Uterus (tissue), 4 donors: ENCODE results near the gene TOMT. TPM values are rescaled to one million over a fixed set of nuclear protein-coding genes. Genes with fewer than 3 reads are reported as not detected.
"Not testable (repeated sequence)": the region's sequence is repeated elsewhere in the genome, so short reads cannot be mapped to it uniquely, and the experiment has no call there.

Source experiments
- DNase-seq, 2 donors: peaks; one replicate each; pipeline ENCODE4 v3.0.0-alpha.2; 2019 to 2020
- H3K27ac ChIP-seq, 2 donors: fragments of 200-600 bp; sonication (generic); 1 replicate in 1 of 2; 2 replicates in 1 of 2; pipeline ENCODE4 v1.5.1; 2016 to 2018
- H3K27me3 ChIP-seq, 2 donors: fragments of 200-600 bp; sonication (generic); one replicate each; pipeline ENCODE4 v1.5.1; 2018 to 2019; ENCODE audit warnings: control low read depth in 1 of 2
- H3K36me3 ChIP-seq, 2 donors: fragments of 200-600 bp; sonication (generic); one replicate each; pipeline ENCODE4 v1.5.1; 2019; ENCODE audit warnings: control low read depth in 1 of 2
- H3K4me1 ChIP-seq, 2 donors: fragments of 200-600 bp; sonication (generic); one replicate each; pipeline ENCODE4 v1.5.1; 2018 to 2019; ENCODE audit warnings: control low read depth in 1 of 2
- H3K4me3 ChIP-seq, 2 donors: fragments of 200-600 bp; sonication (generic); 1 replicate in 1 of 2; 2 replicates in 1 of 2; pipeline ENCODE4 v1.5.1; 2018 to 2019; ENCODE audit warnings: mild to moderate bottlenecking in 1 of 2
- H3K9me3 ChIP-seq, 2 donors: fragments of 200-600 bp; sonication (generic); one replicate each; pipeline ENCODE4 v1.5.1; 2019; ENCODE audit warnings: control low read depth in 1 of 2
- CTCF ChIP-seq, 4 experiments: fragments of 200-600 bp in 2 of 4; fragments of 450-650 bp in 2 of 4; sonication (generic) in 2 of 4; IDR thresholded peaks; one replicate each; pipeline ENCODE4 v1.5.1; 2016 to 2019; ENCODE audit warnings: antibody characterized with exemption in 4 of 4, mild to moderate bottlenecking in 2 of 4, moderate library complexity in 1 of 4
- POLR2A ChIP-seq, 2 donors: fragments of 450-650 bp; IDR thresholded peaks; one replicate each; pipeline ENCODE4 v1.6.1; 2016; ENCODE audit warnings: antibody characterized with exemption in 2 of 2, mild to moderate bottlenecking in 1 of 2, moderate library complexity in 1 of 2
- intact Hi-C: fragments of 100-400 bp; cut with DNase I; formaldehyde crosslinking; loops from one replicate; pipeline ENCODE4 v1.15.1; 2023; ENCODE audit warnings: low total_unique reads
- total RNA-seq, 4 donors: library from RNA; depleted of rRNA in 3 of 4; stranded (reverse); fragments of >200 nt in 3 of 4; gene quantifications; one replicate each; pipeline versions ENCODE4 v1.1.0 to v1.2.4, GENCODE V29; 2014 to 2023
- donor health status: DM: yes; HTN: yes; CAD: no.

Gene TOMT
- total RNA-seq, 4 donors from 2014 or later = not detected

- Histone ChIP-seq H3K36me3 (no peaks in the 10 kb centered on the region), H3K27me3 (no peaks in the 10 kb centered on the region), H3K27ac (no peak overlapping the region), H3K9me3 (no peaks in the 10 kb centered on the region), H3K4me1 (no peaks in the 10 kb centered on the region), H3K4me3 (no peak overlapping the region)
- intact Hi-C loops = no loop called here
- DNase-seq = no peak
- TF ChIP-seq CTCF (IDR thresholded peaks at IDR 0.05) = no peak
- no peak for TF ChIP-seq POLR2A (IDR thresholded peaks at IDR 0.05)
Observed at GRCh38 chr11:72124046-72124445, 18.3 kb downstream of the TOMT start.

GRCh38 chr11:72125956-72126355, 20.2 kb downstream of the TOMT start:
- no peaks in the 10 kb centered on the region for H3K36me3 ChIP-seq
- no peaks in the 10 kb centered on the region for H3K27me3 ChIP-seq
- no peak for TF ChIP-seq POLR2A (IDR thresholded peaks at IDR 0.05)
- no peaks in the 10 kb centered on the region for H3K4me1 ChIP-seq
- intact Hi-C loops = no loop called here
- no peak overlapping the region for H3K27ac ChIP-seq
- H3K9me3 ChIP-seq = no peaks in the 10 kb centered on the region
- no peak for DNase-seq
- no peak overlapping the region for H3K4me3 ChIP-seq

GRCh38 chr11:72127923-72128322, 22.2 kb downstream of the TOMT start:
- Histone ChIP-seq H3K27ac (no peak overlapping the region), H3K4me1 (no peaks in the 10 kb centered on the region), H3K36me3 (no peaks in the 10 kb centered on the region), H3K9me3 (no peaks in the 10 kb centered on the region), H3K27me3 (no peaks in the 10 kb centered on the region), H3K4me3 (no peak overlapping the region)
- intact Hi-C loops = no loop called here
- TF ChIP-seq CTCF (IDR thresholded peaks at IDR 0.05) (no peak), POLR2A (IDR thresholded peaks at IDR 0.05) (no peak)
- DNase-seq = no peak

DNA sequence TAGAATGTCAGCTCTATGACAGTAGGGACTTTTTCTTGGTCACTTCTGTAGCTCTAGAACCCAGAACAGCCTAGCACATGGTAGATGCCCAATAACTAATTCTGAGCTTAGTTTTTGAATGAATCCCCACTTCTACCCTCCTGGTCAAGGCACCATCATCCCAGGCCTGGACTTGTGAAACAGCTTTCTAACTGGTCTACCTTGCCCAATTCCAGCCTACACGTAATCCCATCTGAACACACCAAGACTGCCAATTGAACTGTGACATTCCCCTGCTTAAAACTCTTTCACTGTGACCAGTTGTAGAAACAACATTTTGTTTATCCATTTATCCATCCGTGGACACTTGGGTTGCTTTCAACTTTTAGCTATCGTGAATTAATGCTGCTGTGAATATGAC, 23.7 kb downstream of the TOMT start:
- TF ChIP-seq CTCF (IDR thresholded peaks at IDR 0.05) (no peak), POLR2A (IDR thresholded peaks at IDR 0.05) (no peak)
- no peaks in the 10 kb centered on the region for H3K36me3 ChIP-seq
- H3K9me3 ChIP-seq = no peaks in the 10 kb centered on the region
- H3K27ac ChIP-seq = no peak overlapping the region
- intact Hi-C loops = no loop called here
- no peak for DNase-seq
- H3K4me1 ChIP-seq = no peaks in the 10 kb centered on the region
- no peak overlapping the region for H3K4me3 ChIP-seq
- no peaks in the 10 kb centered on the region for H3K27me3 ChIP-seq

GRCh38 chr11:72132646-72133045, 26.9 kb downstream of the TOMT start:
- no peaks in the 10 kb centered on the region for H3K9me3 ChIP-seq
- no peak for DNase-seq
- no peak overlapping the region for H3K4me3 ChIP-seq
- no peak overlapping the region for H3K27ac ChIP-seq
- H3K4me1 ChIP-seq = no peaks in the 10 kb centered on the region
- H3K36me3 ChIP-seq = no peaks in the 10 kb centered on the region
- intact Hi-C loops = no loop called here
- no peaks in the 10 kb centered on the region for H3K27me3 ChIP-seq
- TF ChIP-seq CTCF (IDR thresholded peaks at IDR 0.05) (no peak), POLR2A (IDR thresholded peaks at IDR 0.05) (no peak)

DNA sequence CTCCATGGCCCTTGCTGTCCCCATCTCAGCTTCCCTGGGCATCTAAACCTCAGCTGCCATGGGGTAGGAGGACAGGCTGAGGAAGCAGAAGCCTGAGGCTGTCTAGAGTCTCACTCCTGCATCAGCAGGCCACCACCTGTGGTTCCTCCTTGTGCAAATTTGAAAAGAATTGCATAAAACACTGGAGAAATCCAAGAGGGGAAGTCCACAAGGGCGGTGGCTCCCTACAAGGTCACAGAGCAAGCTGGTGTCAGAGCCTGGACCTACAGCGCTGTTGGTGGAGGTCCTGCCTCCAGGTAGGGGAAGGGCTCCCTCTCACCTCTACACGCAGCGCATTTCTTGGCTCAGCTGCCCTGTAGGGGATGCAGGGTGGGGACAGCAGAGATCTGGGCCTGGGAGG, 29.7 kb downstream of the TOMT start, which contains the start of gene FOLR3:
Gene FOLR3 (plus strand): TSS at position 253 of the 400 bp plus-strand sequence. CDS start 228 bp downstream, outside the sequence.
- H3K27ac ChIP-seq, H3K4me3 ChIP-seq, DNase-seq, H3K27me3 ChIP-seq, H3K36me3 ChIP-seq, intact Hi-C loops, H3K4me1 ChIP-seq, H3K9me3 ChIP-seq: not testable (repeated sequence)
